GM21737 (cell line): Measurements from ENCODE around the gene ZMYM3.
"Not testable (repeated sequence)": the region's sequence is repeated elsewhere in the genome, so short reads cannot be mapped to it uniquely, and the experiment has no call there.

Experiments used
- ATAC-seq: cut with Tn5 transposase; IDR thresholded peaks from one replicate; pipeline ENCODE4 v1.9.1; 2021; ENCODE audit warnings: mild to moderate bottlenecking, moderate library complexity; ENCODE audit not compliant: unreplicated experiment

Gene ZMYM3

GRCh38 chrX:71254092-71254963, at the start of gene ZMYM3:
Gene ZMYM3, minus strand, starts transcription at chrX:71254140. Its CDS starts 885 bp downstream, at chrX:71253255.
- peak; percentile 82 for ATAC-seq

- no peak for ATAC-seq
These were observed 48.7 kb upstream of the ZMYM3 start for GRCh38 chrX:71302461-71303213.

GRCh38 chrX:71301195-71301924, 47.4 kb upstream of the ZMYM3 start, which contains the start of gene ITGB1BP2:
Gene ITGB1BP2, plus strand, starts transcription at chrX:71301750. Its CDS starts 57 bp downstream, at chrX:71301807.
- no peak for ATAC-seq

- not testable (repeated sequence) for ATAC-seq
These were observed 46.6 kb upstream of the ZMYM3 start for GRCh38 chrX:71300495-71300894.

GRCh38 chrX:71300064-71300463, 46.1 kb upstream of the ZMYM3 start:
- not testable (repeated sequence) for ATAC-seq

- no peak for ATAC-seq
These were observed 44.2 kb upstream of the ZMYM3 start for GRCh38 chrX:71298119-71298518.

GRCh38 chrX:71296806-71297205, 42.9 kb upstream of the ZMYM3 start:
- ATAC-seq = no peak

GRCh38 chrX:71292669-71293365, 38.9 kb upstream of the ZMYM3 start:
- ATAC-seq = no peak

- no peak for ATAC-seq
These were observed 37.4 kb upstream of the ZMYM3 start for GRCh38 chrX:71291381-71291780.

GRCh38 chrX:71285929-71286328, 32.0 kb upstream of the ZMYM3 start:
- no peak for ATAC-seq

- peak; percentile 83 for ATAC-seq
These were observed 29.6 kb upstream of the ZMYM3 start, which contains the start of gene NONO for GRCh38 chrX:71283403-71284143. Gene NONO, plus strand, starts transcription at chrX:71283635. Its CDS starts 7,003 bp downstream, at chrX:71290638.

- peak; percentile 23 for ATAC-seq
These were observed 28.8 kb upstream of the ZMYM3 start for GRCh38 chrX:71282514-71283402.

- not testable (repeated sequence) for ATAC-seq
These were observed 27.4 kb upstream of the ZMYM3 start for GRCh38 chrX:71281300-71281699.

GRCh38 chrX:71272313-71272712, 18.4 kb upstream of the ZMYM3 start:
- not testable (repeated sequence) for ATAC-seq

GRCh38 chrX:71269801-71270395, 16.0 kb upstream of the ZMYM3 start:
- ATAC-seq = no peak

GRCh38 chrX:71268624-71269023, 14.7 kb upstream of the ZMYM3 start:
- not testable (repeated sequence) for ATAC-seq

- ATAC-seq = no peak
These were observed 2.9 kb upstream of the ZMYM3 start for GRCh38 chrX:71256856-71257255.

GRCh38 chrX:71256051-71256450, 2.1 kb upstream of the ZMYM3 start:
- ATAC-seq = no peak
